NCI-H69 (cell line): Measurements from ENCODE around the gene LTA4H.
"Not testable (repeated sequence)": the region's sequence is repeated elsewhere in the genome, so short reads cannot be mapped to it uniquely, and the experiment has no call there.

Experiments
- DNase-seq: peaks from one replicate; lab custom pipeline; 2025; lab: John Stamatoyannopoulos, UW

The LTA4H gene

DNA sequence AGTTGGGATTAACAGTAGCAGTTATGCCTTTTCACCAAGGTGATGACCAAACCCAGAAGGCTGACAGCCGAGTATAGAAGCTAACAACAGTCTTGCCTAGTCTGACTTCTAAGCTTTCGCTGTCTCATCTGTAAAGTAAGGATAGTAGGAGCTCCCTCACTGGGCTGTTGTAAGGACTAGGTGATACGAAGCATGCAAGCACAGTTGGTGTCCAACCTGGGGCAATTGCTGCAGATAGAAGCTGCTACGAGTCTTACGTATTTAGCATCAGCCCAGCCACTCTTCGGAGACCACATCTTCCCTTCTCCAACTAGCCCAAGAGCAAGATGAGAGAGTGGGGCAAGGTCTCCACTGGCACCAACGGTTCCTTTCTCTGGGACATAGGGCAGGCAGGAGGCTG, 45.3 kb downstream of the LTA4H start:
- no peak for DNase-seq

DNA sequence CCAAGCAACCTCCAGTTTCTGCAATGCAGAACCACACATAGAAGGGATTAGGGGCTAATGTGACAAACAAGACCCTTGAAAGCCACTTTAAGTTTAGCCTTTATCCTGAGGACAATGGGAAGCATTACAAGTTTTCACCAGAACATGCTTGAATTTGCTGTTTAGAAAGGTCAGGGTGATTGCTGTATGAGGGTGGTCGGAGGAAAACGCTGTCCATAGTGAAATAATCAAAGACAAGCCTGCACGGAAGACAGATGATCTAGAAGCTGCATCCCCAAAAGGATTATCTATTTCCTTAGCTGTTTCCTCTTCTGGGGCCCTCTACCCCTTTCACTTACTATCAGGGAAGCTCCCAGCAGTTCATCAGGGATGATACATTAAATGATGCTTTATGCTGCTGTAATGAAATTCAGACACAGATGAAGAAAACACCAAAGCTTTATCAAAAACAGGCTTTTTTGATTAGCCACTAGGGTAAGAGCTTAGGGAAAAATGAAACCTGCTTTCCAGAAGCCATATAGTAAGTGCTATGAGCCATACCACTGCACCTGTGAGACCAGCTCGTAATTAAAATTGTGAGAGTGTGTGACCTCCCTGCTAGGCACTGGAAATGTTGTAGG, 45.8 kb downstream of the LTA4H start:
- no peak for DNase-seq

DNA sequence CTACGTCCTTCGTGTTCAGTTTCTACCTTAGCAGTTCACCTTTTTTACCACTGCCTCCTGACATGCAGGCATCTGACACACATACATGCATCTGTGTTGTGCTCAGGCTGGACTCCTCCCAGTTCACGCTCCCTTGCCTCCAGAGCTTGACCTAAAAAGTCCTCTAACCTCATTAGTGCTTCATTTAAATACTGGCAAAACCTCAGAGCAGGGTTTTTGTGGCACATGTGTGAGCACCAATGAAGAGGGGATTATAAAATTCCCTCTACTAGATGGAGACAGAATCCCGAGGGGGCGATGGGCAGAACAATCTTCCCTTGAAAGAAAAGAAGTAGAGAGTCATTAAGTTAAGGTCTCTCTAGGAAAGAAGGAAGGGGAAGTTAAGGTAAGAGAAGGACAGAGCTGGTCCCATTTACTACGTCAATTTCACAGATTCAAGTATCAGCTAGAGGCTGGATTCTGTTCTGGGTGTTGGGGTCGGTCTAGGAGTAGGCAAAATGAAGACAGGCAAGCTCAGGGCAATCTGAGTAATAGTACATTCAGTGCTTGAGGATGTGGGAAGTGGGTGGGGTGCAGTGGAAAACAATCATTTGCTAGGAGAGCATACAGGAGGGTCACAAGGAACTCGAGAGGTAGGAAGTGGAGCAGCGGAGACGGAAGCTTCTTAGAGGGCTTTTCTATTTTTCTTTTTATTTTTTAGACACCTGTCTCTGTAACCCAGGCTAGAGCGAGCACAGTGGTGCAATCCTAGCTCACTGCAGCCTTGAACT, 46.7 kb downstream of the LTA4H start:
- no peak for DNase-seq

DNA sequence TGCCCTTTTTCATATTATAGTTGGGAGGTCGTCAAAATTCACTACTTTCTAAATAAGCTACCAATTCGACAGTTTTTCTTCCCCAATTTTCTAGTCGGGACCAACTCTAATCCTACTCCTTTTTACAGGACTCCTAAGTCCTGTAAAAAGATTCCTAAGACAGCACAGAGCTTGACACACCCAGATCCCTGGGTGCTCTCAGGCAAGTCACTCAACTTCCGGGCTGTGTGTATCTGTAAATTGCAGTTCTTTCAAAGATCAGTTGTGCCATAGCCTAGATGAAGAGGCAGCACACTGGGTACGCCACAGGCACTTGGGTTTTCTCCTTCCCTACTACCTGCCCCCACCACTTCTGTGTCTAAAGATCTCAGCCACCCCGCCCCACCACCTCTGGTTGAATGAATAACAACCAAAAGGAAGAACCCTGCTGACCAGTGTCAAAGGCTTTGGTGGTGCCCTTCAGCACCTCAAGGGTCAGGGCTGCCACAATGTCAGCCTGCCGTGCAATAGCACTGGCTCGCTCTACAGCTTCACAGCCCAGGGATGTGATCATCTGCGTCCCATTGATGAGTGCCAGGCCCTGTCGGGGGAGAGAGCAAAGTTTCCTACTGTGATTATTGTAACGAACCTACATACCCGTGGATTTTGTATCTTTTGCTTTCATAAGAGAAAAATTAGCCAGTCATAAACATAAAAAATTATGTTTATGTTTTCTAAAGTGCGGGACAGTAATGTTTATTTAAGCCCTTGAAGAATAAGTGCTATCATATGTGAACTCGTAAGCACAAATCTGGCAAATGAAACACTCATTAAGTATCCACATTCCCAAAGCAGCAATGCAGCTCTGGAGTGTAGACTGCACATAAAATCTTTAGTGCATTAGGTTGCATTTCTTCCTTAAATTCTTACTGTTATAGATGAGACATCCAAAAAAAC, 48.5 kb downstream of the LTA4H start:
- DNase-seq = no peak

DNA sequence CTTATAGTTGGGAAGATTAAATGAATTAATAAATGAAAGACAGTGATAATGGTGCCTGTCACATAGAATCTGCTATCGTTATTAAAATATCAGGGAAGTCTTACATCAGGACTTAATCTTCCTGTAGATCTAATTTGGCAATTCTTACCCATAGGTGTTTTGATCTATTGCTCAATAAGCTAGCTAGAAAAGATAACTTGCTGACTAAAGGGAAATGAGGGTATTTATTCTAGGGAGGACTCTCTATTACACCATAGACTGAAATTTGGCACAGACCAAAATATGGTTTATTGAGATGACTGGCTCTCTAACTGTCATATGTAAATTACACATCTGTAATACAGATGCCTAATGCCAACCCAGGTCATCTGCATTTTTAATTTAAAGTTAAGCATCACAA, 50.7 kb downstream of the LTA4H start:
- DNase-seq = no peak

DNA sequence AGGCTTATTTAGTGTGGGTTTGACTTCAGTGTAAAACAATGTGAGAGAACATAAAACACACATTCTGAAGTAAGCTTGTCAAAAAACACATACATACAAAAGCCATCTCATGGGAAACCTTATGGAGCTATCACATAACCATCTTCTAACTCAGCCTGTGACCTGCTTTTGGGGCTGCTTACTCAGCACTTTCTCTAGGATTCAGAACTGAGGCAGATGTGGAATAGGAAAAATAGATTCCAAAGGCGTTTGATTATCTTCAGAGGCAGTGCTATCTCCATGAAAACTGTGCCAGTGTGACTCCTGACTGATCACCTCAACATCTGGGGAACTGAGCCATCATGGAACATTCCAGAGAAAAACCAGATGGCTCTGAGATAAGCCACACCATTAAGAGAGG, 52.8 kb downstream of the LTA4H start:
- no peak for DNase-seq

DNA sequence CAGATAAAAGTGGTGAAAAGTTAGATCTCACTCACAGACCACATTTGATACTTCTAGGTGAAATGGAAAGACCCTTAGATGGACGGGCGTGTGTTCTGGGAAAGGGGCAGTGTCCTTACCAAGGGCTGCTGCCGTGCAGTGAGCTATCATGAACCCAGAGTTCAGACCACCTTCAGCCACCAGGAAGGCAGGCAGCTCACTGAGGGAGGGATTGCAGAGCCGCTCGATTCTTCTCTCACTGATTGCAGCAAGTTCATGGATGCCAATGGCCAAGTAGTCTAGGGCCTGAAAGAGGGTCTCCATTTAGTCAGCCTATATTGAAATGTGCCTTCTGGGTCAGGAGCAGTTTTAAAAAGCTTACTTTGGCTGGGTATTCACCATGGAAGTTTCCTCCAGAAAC, 55.0 kb downstream of the LTA4H start:
- DNase-seq = no peak

DNA sequence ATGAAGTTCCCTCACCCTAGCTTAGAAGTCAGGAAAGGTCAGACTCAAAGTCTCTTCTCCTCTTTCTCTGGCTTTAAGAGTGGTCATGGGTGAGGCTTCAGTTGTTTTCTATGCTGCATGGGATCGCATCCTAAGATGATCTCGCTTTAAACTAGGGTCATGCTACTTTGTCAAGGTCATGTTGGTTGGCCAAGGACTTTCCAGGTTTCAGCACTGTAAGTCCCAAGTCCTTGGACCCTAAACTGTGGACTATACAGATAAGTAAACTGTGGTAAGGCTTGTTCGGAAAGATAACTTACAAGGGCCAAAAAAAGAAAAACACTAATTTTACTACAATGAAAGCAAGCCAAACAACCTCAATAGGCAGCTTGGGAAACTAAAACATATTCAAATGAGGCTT, 56.6 kb downstream of the LTA4H start:
- DNase-seq = no peak

DNA sequence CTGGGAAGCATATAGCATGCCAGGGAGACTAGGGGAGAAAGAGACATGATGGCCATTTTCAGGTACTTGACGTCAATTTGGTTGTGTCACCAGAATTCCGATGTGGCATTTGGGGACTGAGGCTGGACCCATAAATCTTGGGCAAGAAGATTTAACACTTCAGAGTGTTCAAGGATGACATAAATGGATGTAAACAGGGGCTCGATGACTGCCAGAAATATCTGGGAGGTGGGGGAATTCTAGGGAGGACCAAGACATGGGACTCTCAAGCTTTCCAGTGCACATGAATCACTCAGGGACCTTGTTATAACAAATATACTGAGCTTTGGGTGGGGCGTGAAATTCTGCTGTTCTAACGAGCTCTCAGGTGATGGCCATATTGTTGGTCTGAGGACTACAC, 57.0 kb downstream of the LTA4H start:
- no peak for DNase-seq

DNA sequence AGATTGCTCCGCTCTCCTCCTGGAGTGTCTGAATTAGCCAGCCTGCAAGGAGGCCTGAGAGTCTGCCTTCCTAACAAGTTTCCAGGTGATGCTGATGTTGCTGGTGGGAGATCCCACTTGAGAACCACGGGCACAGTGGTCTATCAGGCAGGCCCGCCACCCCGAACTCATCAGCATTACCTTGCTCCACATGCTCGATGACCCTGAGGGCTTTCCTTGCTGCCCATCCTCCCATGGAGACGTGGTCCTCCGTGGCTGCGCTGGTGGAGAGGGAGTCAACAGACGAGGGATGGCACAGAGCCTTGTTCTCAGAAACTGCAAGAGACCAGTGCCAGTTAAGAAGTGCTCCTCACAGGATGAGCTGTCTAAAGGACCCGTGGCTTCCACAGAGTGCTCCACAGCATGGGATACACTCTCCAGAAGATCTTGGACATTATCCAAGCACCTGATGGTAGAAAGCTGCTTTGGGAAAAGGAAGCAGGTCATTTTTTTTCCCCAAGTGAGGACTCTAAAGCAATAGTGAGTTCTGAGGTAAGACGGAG, 57.6 kb downstream of the LTA4H start:
- no peak for DNase-seq

DNA sequence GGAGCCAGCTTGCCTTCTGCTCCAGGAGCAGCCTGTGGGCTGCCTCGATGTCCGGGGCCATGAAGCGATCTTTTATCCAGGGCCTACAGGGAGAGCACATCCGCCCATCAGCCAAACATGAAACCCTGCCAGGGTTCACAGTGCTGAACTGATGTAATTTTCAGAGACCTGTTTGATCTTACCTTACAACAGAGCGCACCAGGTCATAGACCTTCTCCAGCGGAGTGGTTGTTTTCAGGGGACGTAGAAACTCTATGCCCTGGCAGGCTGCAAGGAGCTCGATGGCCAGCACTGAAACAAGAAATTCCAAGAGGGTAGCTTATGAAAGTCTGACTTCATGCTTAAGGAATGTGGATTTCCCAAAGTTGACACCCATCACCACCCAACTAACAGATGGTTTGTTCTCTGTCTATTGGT, 59.0 kb downstream of the LTA4H start:
- DNase-seq = no peak

DNA sequence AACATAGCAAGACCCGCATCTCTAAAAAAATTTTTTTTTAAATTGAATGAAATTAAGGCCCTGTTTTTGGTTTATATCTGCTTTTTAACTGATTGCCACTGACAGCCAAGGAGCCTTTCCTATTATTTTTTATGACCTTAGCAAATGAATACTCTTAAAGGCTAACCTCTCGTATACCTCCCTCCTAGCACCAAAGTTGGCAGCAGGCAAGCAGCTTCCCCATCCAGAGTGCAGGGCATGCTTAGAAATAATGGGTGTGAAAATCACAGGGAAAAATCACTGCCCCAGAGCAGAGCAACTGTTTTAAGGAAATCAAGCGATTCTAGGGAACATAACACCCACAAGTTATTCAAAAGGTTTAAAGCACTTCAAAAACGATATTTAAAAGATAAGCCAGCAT, 59.9 kb downstream of the LTA4H start:
- DNase-seq = no peak

DNA sequence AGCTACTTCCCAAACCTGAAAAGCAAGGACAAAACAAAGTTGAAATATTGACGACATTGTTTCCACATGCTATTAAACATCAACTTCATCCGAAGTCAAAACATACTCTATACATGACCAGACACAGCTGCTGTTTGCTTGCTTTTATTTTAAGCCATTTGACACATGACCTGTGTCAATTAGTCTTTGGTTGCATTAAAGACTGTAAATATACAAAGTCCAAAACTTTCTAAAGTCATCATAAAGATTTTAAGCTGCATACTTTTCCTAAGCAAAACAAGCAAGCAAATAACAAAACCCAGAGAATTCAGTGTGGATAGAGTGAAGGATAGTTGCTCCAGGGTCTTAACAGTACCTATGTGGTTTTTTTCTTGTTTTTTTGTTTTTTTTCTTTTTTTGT, 61.0 kb downstream of the LTA4H start:
- DNase-seq = no peak

DNA sequence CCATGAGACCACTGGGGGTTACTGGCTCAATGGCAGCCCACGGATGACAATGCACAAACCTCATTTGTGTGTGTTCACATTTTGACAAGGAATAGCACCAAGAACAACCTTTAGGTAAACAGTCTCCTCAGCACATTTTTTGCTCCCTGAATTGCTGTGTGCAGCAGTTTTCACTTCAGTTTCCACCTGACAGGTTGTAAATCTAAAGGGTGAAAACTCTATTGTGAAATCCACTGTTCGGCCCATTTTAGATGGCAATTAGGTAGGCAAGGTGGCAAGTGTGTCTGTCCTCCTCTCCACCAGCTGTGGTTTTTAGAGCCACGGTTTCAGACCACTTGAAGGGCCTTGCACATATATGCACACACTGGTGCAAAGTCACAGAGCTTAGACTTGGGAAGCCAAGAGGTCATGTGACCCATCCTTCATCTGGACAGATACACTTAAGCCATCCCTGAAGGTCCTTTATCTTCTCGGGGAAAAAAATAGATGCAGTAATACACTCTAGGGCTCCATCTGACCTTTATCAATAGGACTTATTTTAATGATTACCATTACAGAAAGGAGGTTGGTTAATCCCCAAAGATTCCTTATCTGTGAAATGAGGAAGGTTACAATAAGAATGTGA, 62.4 kb downstream of the LTA4H start:
- no peak for DNase-seq

DNA sequence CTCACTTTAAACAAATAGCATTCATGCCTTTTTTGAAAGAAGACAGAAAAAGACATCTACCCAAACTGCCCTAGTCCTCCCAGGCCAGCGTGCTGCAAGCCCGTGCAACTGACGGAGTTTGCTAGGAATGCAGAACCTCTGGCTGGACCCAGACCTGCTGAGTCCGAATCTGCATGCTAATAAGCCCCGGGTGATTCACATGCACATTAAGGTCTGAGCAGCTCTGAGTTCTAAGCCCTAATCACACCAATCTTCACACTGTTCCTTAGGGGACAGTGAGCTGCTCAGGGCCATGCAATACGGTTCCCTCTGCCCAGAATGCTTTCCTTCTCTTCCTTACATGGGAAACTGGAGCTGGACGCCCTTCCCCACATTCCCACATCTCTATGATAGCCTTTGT, 64.5 kb downstream of the LTA4H start:
- DNase-seq = no peak

DNA sequence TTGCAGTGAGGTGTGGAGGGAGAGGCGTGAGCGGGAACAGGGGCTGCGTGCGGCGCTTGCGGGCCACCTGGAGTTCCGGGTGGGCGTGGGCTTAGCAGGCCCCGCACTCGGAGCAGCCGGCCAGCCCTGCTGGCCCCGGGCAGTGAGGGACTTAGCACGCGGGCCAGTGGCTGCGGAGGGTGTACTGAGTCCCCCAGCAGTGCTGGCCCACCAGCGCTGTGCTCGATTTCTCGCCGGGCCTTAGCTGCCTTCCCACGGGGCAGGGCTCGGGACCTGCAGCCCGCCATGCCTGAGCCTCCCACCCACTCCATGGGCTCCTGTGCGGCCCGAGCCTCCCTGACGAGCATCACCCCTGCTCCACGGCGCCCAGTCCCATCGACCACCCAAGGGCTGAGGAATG, 66.3 kb downstream of the LTA4H start:
- DNase-seq = not testable (repeated sequence)

DNA sequence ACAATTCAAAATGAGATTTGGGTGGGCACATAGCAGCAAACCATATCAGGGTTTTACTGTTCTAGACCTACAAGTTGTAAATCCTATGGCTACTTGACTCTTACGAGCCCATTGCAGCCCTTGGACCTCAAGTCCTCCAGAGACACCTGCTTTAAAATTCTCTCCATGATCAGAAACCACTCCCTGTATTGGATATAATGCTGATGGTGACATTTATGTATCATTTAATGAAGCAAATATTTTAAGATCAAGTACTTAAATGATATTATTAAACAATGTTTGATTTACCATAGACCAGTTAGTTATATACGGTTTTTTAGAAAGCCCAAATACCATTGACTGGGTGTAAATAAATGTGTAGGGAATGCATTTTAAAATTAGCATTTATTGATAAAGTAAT, 68.1 kb downstream of the LTA4H start:
- DNase-seq = no peak

DNA sequence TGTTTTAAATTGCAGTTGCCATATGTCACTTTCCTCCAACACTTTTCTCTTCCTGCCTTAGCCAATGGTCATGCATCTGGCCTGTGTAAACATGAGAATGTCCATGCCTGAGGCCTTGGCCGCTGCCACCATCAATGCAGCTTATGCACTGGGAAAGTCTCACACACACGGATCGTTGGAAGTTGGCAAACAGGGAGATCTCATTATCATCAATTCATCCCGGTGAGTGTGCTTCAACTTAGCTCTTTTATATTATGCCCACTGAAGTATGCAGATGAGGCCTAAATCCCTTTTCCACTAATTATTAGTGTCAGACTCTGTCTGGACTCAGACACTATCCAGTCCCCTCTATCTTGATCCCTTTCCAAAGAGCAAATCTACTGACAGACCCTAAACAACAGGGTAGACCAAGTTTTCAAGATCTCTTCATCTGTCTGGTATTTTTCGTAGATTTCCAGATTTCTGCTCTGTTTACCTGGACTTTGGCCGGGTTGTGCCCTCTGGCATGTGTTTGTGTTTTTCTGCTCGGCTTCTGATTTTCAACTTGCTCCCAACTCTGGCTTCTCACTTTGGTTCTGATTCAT, 69.0 kb downstream of the LTA4H start:
- peak; percentile 97 for DNase-seq

DNA sequence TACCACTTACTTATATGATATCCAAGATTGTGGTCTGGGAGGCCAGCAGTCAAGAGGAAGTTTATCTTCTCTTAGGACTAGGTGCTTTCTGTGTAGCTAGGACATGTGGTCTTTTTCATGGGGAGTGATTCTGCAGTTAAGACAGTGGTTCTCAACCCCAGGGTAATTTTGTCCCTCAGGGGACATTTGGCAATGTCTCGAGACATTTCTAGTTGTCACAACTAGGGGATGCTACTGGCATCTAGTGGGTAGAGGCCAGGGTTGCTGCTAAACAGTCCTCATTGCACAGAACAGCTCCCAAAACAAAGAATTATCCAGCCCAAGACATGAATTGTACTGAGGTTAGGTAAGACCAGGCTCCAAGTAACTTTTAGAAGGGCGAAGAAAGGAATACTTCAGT, 72.3 kb downstream of the LTA4H start:
- DNase-seq = peak; percentile 71

DNA sequence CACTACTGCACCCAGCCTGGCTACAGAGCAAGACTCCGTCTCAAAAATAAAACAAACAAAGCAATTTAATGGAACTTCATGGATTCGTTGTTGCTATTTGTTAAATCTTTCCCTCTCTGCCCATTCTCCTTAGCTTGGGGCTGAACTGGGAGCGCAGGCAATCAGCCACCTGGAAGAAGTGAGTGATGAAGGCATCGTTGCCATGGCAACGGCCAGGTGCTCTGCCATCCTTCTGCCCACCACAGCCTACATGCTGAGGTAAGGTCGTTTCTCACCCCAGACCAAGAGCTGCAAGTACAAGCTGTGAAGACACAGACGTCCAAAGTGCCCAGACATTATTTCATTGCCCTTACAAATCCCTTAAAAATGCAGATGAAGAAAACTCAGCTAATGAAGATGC, 73.2 kb downstream of the LTA4H start:
- peak; percentile 81 for DNase-seq

DNA sequence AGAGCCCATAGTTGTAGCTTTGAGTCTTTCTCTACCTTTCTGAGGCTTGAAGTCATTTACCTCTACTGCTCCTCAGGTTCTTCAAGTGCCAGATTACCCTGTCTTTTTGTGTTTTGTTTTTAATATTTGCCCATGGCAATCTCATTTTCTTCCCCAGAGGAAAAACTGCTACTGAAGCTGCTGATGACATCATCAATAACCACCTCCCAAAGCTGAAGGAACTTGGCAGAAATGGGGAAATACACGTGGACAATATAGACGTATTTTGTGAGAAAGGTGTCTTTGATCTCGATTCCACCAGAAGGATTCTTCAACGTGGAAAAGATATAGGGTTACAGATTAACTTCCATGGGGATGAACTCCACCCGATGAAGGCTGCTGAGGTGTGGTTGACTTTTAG, 75.1 kb downstream of the LTA4H start:
- DNase-seq = no peak

DNA sequence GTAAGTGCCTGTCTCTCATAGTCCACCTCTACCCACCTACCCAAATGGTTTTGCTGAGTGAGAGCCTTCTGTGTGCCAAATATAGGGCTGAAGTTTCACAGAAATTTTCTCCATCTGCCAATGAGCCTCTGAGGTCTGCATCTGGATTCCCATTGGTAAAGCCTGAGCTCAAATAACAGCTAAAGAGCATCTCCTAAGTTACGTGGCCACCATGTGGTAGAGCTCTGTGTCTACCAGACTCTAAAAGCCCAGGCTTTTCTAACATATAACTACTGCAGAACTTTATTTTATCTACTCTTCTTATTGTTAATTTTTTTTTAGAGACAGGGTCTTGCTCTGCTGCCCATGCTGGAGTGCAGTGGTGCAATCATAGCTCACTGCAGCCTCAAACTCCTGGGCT, 76.3 kb downstream of the LTA4H start:
- DNase-seq = peak; percentile 81
